ENCODE results near the gene PLAA.

Gene PLAA

DNA sequence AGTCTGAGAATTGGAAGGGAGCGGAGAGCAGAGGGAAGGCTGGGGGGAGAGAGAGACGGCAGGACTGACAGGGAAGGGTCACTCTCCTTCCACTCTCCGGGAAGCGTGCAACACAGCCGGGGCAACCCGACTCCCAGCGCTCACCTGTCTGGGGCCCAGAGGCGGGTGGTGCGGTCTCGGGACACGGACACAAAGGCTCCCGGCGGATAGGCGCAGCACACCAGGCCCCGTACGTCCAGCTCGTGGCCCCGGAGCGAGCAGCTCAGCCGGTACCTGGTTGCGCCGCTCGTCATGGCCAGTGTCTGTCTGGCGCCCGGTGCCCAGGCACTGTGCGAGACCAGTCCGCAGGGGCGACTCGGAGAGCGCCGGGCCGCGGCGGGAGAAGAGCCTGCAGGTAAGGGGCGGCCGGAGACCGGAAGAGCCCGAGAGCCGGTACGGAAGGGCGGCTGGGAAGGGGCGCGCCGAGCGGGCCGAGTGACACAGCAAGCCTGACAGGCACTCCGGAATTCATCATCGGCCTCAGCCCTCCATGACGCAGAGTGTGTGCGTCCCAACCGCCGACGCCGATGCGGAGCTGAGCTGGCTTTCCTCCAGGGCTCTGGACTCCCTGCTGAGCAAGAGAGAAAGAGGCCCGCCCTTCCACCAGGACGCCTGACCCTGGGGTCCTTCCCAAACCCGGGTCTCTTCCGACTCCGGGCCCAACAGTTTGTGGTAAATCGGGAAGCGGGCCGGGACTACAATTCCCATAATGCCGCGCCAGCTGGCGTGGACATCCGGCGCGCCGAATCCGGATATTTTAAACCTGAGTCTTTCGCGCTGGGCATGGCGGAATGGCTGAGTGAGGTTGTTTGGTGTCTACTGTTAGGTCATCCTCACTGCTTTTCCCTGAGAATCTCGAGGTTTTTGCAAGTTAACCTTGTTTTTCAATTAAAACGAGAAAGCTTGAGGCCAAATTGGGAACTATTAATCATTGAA, at the start of gene PLAA:
Gene PLAA, minus strand, starts transcription at position 490 of the 975 bp plus-strand sequence. Its CDS starts 197 bp downstream, at position 293.
- DNase-seq: peak; percentile 93

DNA sequence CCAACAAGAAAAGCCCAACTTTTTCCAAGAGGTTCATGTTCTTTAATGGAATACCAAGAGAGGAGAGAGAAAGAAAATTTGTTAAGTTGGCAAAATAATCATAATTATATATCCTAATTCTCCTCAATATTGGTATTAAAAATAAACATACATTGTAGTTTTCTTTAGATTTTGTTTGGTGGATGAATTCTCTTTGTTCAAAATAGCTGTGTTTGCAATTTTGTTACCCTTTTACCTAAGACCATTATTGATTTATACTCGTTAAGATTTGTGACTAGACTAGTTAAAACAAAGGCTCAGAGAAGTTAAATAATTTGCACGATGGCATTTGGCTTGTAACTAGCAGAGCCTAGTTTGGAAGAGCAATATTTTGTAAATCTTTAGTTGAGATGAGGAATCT, 48.8 kb upstream of the PLAA start:
- no peak for DNase-seq

DNA sequence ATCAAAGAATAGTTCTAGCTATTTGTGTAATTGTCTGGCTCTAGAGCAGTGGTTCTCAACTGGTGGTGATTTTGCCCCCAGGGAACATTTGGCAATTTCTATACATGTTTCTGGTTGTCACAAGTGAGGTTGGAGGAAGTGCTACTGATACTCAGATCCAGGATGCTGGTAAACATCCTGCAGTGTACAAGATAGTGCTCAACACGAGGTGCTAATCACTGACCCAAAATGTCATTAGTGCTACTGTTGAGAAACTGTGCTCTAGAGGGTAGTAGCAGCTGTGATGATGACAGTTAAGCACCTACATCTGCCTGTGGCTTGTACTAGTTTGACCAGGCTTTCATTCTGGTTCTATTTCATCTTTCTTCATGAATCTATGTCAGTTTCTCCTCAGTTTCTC, 36.3 kb upstream of the PLAA start:
- DNase-seq: no peak

DNA sequence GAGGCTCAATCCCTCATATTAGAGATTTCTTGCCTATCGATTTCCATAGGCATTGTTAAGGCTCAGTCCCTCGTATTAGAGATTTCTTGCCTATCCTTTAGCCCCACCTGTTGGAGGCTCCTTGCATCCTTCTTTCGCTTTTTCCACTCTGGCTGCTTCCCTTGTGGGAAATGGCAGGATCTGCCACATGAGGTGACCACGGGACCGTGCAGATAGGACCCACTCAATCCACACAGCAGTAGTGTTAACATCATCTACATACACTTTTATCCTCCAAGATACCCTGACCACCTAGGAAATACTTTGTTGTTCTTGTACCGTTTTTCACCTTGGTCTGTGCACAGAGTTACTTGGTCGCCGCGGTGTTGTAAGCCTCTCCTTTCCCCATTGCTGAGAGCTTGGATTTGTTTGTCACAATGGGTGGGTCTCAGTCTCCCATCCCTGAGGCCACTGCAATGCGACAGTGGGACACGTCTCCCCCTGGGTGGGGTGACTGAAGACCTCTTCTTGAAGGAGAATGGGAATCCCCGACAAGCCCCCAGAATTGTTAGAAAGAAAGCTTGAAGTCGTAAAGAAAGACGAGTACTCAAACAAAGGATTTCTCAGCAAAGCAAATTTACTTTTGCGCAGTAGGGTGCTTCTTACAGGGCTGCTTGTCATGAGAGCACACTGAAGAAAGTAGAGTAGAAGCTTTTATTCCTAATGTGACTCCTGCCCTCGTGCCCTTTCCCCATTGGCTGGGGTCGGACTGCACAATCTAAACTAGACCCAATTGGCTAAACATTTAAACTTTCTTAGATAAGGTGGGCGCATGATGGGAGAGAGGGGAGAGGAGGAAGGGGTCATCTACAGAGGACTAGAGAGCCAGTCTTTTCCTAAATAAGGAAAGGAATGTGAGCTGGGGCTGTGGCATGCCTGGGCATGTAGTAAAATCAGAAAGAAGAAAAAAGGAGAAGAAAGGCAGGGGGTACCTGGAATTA, 29.0 kb upstream of the PLAA start:
- no peak for DNase-seq

DNA sequence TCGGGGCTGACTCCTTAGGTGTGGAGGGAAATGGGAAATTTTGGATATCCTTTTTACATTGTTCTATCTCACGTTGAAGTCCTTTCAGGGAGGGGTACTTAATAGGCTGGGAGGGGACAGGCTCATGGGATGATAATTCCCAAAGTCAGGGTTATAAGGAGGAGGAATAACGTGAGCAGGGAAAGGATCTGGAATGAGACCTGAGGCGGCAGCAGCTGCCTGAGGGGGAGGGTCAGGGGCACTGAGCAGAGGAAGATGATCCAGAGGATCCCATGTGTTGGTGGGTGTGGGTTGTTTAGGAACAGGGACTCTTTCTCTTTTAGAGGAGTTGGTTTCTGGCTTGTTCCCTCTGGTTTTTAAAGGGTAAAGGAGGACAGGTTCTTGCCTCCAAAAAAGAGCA, 27.9 kb upstream of the PLAA start:
- DNase-seq: no peak

DNA sequence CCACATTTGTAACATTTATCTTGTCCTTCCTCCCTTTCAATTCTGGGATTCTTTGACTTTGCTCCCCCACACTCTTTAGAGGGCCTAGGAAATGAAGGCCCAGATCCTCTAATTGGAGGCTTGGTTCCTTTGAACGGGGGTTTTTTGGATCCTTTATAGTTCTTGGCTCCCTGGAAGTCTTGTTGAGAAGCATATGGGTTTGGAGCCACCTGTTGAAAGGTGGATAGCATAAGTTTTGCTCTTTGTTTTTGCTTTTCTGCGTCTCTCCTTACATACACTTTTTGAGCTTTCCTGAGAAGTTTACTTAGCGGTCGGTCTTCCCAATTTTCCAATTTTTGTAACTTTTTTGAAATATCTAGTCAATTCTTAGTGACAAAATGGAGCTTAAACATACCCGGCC, 26.9 kb upstream of the PLAA start:
- no peak for DNase-seq

DNA sequence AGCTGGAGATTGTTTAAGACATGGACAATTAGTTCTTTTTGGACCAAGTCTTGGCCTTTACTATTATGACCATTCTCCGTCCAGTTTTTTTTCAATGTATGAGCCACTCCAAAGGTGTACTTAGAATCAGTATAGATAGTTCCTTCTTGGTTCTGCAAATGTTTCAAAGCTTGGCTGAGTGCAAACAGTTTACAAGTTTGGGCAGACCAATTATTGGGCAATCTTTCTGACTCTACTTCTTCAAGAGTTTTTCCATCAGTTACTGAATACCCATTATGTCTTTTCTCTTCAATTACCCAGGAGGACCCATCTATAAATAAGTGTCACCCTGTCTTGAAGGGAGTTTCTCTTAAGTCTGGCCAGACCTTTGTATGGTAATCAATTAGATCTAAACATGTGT, 24.7 kb upstream of the PLAA start:
- DNase-seq: no peak

DNA sequence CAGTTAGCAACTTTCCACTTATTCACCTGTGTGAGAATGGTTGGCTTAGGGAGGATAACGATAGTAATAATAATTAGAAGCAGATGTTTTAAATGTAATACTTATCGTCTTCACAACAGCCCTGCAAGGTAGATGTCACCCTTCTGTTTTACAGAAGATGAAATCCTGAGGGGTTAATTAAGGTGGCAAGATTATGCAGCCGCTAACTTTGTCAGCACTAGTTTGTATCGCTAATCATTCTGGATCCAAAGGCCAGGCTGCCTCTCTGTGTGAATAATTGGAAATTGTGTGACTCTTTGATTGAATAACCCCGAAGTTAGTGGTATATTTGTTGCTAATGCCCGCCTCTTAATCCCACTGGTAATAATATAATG, 9.8 kb upstream of the PLAA start:
- no peak for DNase-seq

DNA sequence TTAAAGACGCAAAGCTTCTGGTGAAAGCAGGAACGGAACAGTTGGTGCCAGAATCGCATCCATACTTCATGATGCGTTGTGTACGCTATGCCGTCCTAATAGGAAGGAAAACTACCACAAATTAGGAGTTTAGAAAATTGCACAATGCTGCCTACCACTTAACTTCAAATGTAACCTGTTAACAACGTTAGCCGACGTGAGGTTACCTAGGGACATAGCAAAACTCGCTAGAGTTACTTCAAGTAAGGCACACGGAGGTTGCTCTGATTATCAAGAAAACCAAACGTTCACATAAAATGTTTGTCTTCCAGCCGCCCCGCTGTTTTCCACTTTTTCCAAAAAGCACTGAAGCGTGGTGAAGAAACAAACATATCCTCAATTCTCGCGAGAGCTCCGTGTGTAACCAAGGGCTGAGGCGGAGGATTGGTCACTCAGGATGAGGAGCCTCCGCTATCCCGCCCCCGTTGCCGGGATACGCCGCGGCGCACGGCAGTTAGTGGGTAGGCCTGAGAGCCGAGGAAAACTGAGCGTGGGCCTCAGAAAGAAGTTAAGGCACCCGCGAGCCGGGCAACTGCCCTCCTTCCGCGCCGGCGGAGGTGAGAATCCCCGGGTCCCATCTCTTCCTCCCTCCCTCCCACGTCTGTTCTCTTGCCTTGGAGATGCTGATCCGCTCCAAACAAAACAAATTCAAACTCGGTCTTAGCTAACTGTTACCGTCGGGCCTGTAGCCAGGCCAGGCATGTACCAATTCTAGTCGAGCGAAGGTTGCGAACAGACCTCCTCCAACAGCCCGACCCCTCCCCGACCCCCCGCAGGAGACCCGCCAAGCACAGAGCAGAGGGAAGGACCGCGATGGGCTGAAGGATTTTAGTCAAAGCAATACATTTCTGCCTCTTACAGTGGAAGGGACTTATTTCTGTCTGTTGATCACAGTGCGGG, 9.1 kb upstream of the PLAA start, which contains the start of gene IFT74:
Gene IFT74, plus strand, starts transcription at position 492 of the 939 bp plus-strand sequence. CDS start 5,556 bp downstream, outside the sequence.
- peak; percentile 94 for DNase-seq

DNA sequence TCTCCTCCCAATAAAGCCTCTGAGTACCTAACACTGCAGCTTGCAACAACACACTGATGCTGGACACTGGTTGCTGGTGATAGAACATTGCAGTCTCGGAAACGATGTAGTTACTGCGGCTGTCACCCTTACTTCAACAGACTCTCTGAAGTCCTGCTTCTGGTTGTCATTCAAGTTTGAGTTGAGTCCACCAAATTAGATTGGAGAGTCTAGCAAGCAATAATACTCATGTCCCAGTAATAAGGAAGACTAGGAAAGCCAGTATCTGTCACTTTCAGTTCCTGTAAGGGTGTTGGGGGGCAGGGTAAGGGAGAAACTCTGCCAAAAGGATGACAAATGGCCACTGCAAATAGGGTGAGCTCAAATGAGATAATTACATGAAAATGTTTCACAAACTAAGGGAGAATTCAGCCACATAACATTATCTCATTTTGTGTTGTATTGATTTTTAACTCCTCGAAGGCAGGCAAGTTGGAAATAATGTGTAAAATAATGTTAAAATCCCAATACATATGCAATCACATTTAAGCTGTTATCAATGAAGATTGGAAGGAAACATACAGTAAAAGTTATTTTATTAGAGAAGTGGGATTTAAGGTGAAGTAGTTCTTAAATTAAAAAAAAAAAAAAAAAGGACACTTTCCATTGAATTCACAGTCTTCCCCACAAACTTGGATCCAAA, 8.3 kb upstream of the PLAA start:
- DNase-seq: no peak

DNA sequence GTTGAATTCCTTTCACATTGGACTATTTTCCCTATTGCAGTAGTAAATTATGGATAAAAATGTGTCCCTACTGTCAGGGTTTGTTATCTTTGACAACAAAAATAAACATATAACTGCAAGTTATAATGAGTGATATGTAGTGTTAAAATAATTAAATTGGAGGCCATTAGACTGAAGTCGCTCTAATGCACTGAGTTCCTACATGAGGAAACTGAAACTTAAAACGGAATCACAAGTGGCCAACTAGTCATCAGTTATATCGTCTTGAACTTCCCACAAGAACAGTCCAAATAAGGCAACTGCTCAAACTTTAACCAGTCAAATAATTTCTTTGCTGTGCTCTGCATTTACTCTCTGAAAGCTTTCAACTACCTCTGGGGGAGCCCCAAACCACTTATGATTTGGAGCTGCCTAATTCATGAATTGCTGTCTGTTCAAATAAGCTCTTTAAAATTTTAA, 7.0 kb upstream of the PLAA start:
- DNase-seq: no peak

DNA sequence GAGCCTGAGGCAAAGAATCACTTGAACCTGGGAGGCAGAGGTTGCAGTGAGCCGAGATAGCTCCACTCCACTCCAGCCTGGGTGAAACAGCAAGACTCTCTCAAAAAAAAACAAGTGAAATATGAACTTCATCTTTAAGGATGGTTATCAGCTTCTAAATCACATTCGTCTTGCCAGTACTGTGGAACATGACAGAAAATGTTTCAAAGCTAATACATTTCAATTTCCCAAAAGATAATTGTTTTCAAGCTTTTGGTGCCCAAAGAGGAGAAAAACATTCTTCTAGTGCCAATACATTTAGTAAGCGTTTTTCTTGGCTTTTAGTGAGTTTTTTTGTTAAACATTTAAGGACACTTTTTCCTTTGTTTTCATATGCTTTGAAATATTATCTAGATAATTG, 4.8 kb upstream of the PLAA start:
- no peak for DNase-seq

DNA sequence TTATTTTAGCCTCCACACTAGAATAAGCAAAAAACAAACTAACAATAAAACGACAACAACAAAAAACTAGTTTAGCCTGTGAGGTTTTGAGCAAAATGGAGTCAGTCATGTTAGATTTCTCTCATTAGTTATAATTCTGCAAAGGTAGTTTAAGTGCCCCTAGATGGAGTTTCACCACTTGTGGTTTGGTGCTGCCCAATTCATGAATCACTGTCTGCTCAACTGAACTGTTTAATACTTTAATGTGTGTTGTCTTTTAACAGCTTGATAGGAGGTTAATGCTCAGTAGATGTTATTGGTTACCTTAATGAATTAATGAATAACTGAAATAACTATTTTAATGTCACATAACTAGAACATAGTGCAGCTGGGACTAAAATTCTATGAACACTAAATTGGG, 3.5 kb upstream of the PLAA start:
- DNase-seq: no peak

DNA sequence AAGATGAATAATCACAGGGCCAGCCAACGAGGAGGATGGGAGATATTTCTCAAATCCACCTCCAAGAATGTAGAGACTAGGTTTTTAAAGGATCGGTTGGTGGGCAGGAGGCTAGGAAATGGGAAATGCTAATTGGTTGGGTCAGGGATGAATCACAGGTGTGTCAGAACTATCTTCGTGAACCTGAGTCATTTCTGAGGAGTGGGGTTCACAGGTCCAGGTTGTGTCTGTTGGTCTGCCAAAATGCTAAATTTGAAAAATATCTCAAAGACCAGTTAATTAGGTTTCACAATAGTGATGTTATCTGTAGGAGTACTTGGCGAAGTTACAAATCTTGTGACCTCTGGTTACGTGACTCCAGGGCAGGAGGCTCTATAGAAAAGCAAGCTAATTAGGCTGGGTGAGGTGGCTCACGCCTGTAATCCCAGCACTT, 2.6 kb upstream of the PLAA start:
- no peak for DNase-seq

DNA sequence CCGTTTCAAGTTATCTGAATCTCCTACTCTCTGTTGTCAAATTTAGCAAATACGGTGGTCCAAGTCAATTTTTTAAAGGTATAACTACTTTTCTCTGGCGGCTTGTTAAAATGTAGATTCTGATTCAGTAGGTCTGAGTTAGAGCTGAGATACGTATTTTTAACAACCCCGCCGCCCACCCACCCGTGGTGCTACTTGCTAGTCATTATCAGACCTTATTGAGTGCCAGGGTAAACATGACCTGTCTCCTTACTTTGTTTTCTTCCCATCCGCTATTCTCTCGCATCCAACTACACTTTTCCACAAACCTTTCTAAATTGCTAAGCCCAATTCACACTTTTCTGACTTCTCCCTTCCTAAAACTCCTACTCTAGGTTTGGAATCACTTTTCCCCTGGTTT, 694 bp upstream of the PLAA start:
- peak; percentile 62 for DNase-seq

DNA sequence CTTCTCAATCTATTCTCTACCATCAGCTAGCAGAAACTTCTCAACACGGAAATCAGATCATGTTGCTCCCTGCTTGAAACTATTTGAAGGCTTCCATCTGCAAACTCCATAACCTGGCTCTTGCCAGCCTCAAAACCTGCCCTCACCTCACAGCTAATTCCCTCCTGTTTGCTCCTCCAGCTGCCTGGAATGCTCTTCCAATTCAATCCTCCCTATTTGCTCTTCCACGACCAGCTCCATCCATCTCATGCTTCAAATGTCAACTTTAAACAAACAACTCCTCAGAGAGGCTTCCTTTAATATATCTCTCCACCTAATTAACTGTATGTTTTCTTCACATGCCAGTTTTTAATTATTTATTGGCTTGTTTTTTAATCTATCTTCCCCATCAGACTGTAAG, 1.5 kb downstream of the PLAA start:
- DNase-seq: no peak

DNA sequence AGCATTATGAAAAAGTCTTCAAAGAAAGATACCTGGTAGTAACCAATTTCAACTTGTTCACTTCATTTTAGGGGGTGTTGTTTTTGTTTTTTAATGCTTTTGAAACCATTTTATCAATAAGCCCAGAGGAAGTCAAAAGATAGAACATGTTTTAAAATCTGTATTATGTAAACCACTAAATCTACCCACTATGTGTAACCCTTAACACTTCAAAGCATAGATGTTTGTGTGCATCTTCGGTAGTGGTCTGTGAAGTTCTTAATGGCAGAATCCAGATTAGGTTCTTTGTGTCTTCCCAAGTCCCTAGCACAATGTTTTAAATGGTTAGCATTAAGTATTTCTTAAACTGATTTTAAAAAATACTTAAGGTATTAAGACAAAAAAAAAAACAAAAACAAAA, 6.3 kb downstream of the PLAA start:
- no peak for DNase-seq

DNA sequence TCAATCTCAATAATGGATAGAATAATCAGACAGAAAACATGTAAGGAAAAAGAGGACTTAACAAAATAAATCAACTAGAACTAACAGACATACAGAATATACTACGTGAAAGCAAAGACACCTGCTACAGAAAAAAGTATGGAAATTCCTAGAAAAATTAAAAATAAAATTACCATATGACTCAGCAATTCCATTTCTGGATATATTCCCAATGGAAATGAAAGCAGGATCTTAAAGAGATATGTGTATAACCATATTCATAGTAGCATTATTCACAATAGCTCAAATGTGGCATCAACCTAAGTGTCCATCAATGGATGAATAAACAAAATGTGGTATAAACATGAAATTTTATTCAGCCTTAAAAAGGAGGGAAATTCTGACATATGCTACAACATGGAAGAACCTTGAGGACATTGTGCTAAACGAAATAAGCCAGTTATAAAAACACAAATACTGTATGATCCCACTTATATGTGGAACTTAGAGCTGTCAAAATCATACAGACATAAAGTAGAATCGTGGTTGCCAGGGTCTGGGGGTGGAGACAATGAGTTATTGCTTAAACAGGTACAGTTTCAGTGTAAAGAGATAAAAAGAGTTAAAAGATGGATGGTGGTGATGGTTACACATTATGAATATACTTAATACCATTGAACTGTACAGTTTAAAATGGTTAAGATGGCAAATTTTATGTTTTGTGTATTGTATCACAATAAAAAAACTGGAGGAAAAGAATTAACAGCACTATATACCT, 6.9 kb downstream of the PLAA start:
- no peak for DNase-seq

DNA sequence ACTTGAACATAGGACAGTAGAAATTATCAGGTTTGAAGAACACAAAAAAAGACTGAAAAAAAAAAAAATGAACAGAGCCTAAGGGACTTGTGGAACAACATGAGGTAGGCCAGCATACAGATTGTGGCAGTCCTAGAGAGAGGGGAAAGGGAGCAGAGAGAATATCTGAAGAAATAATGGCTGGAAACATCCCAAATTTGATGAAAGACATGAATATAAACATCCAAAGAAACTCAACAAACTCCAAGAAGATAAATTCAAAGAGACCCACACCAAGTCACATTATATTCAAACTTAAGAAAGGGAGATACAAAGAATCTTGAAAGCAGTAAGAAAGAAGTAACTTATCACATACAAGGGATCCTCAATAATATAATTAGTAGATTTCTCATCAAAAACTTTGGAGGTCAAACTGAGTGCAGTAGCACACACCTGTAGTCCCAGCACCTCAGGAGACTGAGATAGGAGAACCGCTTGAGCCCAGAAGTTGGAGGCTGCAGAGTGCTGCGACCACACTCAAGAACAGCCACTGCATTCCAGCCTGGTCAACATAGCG, 9.1 kb downstream of the PLAA start:
- no peak for DNase-seq

DNA sequence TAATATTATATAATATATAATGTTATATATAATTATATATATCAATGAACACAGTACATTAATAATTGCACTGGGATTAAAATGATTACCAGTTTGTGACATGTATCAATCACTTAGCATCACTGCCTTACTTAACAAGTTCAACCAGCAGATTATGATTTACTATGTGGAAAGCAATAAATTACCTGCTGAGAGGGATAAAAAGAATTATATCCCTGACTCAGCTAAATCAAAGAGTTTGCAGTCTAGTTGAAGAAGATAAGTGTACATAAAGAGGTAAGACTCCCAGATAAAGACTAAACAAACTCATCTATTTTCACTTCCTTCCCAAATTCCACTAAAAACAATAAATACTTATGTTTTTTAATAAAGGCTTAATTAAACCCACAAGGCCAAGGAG, 11.2 kb downstream of the PLAA start:
- DNase-seq: no peak

Data from activated CD8-positive, alpha-beta memory T cell treated with anti-CD3 and anti-CD28 coated beads for 24 hours (primary cell).